Urothelium cell line (cell line): ENCODE measurements around the gene PPP6C.

ENCODE experiments used
- DNase-seq: peaks from one replicate; pipeline ENCODE4 v3.0.0; 2011; ENCODE audit warnings: low spot score, mixed read lengths
- FAIRE-seq: peaks from 2 replicates; lab custom pipeline; 2011; peaks lifted over from hg19 to GRCh38; lab: Jason Lieb, UNC

The PPP6C gene

DNA sequence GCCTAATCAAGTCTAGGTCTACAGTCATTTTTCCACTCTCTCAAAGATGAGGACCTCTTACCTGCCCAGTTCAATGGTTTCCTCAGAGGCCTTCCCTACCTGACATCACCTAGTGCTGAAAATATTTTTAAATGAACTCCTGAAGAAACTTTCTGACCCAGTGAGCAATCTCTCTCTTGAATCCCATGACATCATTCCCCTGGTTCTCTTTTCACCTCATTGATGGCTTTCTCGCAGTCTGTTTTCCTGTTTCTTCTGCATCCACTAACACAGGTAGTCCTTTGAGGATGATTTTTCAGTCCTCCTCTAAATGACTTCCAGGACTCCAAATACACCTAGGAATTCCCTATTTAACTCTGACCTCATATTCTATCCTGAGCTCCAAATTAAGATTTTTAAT is 86.6 kb downstream of the PPP6C start:
- FAIRE-seq (no peak), DNase-seq (no peak)

DNA sequence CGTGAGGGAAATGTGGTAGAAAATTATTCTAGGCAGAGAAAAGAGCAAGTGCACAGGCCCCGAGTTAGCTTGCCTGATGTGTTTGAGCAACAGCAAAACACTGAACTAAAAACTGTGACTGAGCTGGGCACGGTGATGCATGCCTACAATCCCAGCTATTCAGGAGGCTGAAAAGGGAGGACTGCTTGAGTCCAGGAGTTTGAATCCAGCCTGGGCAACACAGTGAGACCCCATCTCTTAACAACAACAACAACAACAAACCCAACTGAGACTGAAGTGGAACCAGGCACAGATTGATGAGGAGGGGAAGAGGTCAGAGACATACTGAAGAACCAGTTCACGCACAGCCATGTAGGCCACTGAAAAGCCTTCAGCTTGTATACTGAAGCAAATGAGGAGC is 88.8 kb downstream of the PPP6C start:
- no peak for FAIRE-seq
- no peak for DNase-seq

DNA sequence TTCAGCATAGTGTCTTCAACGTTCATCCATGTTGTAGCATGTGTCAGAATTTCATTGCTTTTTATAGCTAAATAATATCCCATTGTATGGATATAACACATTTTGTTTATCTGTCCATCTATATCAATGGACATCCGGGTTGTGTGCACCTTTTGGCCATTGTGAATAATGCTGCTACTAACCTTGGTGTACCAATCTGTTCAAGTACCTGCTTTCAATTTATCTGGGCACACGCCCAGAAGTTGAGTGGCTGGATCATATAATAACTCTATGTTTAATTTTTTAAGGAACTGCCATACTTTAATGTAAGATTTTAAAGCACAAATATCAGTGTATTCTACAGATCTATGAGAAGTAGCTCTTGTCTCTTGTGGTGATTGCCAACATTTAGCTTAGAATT is 89.8 kb downstream of the PPP6C start:
- FAIRE-seq (no peak), DNase-seq (no peak)
